HG02642 (cell line): ENCODE measurements around the gene PHLDB2.

Source experiments
- ATAC-seq: cut with Tn5 transposase; IDR thresholded peaks from one replicate; pipeline ENCODE4 v1.9.1; 2021; ENCODE audit warnings: mild to moderate bottlenecking; ENCODE audit not compliant: unreplicated experiment, poor library complexity

The PHLDB2 gene

DNA sequence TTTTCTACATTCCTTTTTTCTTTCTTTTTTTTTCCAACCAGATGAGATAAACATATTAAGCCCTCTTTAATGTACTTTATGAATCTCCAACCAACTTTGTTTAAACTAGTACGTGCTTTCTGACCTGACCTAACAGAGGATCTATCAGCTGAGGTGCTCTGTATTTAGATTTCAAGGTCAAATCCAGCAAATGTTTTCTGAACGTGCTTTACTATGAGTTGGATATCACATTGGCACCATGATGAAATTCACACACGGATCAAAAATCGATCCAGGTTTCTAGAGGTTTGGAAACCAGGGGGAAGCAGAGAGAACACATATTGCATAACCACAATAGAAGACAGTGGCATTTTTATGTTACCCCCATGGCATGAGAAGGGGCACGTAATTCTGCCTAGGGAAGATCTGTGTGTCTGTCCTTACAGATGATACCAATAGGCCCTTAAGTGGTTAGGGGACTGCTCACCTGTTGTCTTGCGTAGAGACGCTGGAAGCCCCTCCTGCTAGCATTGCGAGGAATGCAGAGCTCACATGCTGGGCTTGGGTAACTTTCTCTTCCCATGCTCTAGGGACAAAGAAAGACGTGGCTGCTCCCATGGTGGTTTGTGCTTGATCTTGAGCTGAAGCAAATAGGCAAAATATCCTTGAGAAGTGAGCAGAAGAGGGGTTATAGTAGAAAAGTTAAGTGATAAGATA lies 60.5 kb downstream of the PHLDB2 start:
- no peak for ATAC-seq

DNA sequence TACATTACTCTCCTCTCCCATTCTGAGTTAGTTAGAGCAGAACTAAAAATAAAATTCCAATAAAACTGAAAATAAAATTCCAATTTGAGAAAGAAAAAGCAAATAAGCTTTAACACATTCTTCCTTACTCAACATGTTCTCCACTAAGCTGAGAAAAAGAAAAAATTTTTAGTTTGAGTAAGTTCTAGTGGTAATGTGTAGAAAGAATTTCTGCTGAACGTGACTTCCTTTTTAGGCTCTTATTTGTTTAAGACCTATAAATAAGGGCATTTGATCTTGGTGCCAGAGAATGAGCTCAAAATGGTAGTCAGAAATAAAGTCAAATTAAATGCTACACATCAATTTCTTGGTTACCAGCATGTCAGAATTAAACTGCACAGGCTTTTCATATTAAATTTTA lies 62.1 kb downstream of the PHLDB2 start:
- no peak for ATAC-seq

DNA sequence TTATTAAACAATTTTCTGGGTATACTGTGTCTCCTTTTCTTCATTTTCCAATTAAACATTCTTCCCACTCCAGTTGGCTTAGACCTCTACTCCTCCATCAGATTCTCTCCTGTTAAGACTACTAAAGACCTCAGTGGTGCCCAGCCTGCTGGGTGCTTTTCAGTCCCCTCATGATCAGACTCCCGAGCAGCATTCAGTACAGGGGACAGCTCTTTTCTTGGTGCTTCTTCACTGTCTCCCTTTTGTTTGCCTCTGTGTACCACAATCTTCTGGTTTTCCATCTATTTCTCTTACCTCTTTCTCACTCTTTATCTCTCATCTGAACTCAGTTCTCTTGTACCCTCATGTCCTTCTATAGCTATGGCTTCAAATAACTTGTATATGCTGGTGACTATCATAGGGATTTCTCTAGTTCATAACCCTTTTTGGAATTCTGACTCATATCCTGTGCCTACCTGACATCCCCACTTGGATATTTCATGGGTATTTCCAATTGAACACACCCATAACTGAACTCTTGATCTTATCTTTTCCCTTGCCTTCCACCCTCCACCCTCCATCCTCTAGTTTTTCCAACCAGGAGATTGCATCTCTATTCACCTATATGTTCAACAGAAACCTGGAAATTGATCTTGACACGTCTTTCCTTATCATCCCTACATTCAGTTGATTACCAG lies 64.2 kb downstream of the PHLDB2 start:
- ATAC-seq, result no peak

DNA sequence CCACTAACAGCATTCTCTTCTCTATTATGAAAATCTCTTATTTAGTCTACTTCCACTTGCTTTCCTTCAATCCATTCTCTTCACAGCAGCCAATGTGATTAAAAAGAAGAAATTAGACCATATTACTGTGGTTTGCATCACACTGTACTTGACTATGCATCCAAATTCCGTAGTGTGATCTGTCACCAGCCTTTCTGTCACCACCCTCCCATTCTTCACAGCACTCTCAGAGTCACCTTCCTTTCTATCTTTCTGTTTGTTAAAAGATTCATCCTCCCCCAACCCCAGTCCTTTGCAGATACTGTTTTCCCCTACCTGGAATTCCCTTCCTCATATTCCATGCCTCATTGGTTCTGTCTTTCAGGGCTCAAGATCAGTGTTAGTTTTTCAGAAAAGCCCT lies 64.7 kb downstream of the PHLDB2 start:
- no peak for ATAC-seq

DNA sequence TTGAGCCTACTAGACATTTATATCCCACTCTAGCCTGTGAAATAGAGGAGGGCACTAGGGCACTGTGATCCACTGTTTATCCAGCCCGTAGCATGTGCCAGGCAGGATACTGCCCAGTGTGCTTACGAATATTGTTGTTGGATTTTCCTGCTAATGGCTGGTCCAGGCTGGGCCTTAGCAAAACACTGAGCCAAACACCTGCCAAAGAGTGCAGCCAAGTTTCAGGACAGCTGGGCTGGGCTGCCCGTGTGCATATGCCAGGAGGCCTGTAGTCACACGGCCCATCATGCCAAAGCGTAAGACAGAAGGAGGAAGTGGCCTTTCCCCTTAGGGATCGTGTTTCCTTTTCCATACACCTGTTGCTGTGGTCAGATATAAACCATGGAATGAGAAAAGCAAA lies 65.2 kb downstream of the PHLDB2 start:
- ATAC-seq, result no peak

DNA sequence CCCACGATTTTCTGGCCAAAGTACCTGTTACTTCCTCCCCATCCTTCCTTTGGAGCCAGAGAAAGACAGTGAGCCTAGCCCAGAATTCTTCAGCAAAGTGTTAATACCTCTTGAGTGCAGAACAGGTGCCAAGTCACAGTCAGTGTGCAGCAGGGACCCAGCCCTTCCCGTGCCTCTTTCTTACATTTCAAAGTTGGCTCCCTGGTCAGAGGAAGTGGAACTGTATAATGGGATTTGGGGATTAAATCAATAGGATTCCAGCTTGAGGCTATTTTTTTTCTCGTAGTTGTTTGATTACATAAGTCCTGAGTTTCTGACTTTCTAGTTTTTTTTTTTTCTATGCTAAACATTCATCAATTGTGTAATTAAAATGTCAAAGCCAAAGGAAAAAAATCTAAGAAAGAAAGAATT lies 67.2 kb downstream of the PHLDB2 start:
- ATAC-seq, result no peak

DNA sequence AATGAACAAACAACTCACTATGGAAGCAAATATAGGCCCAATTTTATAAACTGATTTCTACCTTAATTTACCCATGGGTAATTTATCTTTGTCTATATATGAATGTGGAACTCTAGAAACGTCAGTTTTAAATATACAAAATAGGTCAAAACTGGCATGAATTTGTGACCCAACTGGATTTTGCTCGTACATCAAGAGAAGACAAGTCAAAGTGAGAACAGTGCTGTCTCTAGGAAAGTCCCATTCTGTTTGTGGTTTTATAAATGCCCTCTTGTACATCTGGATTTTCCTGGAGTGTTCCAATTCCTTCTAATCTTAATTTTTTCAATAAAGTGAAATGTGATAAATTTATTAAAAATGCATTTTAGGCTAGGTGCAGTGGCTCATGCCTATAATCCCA lies 69.5 kb downstream of the PHLDB2 start:
- ATAC-seq, result no peak

DNA sequence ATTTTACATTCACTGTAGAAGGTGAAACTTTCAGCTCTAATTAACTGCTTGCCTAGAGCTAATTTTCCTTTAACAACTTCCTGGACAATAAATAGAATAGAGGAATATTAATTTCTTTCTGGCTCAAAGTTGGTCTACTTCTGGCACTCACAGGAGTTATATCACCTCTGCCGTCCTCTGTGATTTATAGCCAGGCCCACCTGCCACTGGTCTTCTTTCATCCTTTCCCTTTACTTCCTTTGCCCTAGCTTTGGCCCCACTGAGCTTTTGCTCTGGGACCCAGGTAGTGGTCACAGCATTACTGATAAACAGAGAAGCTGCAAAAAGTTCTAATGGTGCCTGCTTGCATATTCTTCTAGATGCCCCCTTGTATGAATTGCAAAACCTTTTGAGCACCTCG lies 70.4 kb downstream of the PHLDB2 start:
- ATAC-seq, result no peak

DNA sequence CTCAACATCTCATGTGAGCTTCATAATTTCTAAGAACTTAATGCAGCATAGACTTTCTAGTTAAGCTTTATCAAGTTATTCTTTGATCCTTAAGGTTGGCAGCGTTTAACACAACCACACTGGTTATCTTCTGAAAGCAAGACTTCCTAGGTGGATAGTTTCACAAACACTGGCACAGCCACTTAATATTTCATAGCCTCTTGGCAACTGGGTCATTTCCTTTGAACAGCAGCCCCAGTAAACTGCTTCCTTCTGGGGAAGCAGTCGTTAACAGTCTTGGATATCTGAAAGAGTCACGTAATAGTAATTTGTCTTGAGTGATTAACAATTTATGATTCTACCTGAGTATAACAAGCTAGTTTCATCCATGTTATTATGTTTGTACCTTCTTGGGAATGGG lies 73.9 kb downstream of the PHLDB2 start:
- ATAC-seq, result no peak

DNA sequence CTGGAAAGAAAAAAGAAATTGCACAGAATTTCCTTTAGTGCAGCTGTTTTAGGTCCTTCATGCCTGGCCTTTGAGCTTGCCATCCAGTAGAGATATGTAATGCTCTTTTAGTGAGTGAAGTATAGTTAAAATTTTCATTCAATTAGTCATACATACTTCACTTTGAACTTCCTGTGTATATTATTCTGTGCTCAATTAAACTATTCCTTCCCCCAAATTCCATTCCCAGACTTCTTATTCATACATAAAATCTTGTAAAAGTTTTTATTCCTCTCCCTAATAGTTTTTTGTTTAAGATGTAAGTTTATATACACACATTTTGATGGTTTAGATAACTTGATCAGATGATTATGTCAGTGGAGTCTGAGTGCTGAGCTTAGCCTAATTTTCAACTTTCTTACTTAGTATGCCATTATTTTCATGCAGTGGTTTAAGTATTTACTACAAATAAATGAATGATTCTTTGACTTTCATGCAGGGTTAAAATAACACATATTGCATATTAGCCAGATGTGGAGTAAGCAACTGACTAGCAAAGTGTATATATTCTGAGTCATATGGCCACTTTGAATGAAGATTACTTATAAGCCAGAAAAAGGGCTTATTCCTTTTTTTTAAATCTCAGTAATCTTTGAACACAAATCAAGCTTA lies 77.3 kb downstream of the PHLDB2 start:
- ATAC-seq, result no peak

DNA sequence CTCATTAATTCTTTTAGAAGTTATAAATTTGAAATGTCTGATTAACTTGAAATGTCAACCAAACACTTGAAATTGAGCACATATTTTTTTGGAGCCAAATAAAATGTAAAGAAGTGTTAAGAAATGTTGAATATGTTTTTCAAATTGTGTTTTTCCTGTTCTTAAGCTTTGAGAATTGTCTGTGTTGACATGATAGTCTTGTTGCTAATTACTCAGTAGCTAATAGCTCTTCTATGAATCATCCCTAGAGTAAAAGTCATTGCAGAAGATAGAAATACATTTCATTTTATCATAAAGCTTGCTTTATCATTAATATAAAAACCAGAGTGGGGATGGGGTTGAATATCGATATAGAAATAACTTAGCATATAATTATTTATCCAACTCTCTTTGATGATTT lies 77.9 kb downstream of the PHLDB2 start:
- ATAC-seq, result no peak

DNA sequence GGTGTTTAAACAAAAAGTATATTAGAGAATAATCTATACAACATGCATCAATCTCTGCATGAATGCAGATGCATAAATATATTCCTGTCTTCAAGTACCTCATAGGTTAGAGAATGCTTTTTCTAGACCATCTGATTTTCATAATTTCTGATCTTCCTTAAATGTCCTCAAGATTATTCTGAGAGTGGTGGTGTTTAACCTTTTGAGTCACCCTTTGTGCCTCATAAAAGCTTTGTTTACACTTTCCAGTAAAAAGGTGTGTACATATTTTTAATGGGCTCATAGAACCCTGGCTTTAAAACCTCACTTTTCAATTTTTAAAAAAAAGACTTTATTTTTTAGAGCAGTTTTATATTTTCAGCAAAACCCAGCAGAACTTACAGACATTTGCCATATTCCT lies 78.8 kb downstream of the PHLDB2 start:
- no peak for ATAC-seq

DNA sequence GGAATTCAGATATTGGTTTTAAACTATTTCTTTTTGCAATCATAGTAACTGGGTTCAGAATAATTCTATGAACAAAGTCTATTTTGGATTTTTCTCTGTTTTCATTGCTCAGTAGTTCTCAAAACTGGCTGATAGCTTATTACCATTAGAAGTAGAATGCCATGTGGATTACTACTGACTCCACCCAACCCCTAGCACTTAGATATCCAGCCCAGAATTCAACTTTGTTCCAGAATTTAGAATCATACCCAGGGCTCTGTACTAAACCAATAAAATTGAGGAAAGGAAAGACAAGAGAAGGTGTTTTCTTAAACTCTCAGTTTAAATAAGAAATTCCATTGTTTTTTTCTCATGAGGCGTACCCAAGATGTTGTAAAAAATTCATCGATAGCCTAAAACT lies 80.8 kb downstream of the PHLDB2 start:
- no peak for ATAC-seq

DNA sequence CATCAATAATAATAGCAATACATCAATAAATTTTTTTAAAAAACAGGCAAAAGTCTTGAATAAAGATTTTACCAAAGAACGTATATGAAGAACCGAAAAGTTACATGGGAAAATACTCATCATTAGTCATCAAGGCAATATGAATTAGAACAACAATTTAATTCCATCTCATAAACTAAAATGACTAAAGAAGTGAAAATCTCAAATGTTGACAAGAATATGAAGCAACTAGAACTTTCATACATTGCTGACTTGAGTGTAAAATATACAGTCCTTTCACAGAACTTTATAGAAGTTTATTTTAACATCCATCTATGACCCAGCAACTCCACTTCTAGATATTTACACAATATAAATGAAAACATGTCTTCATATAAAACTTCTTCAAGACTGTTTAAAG lies 84.5 kb downstream of the PHLDB2 start:
- ATAC-seq, result no peak

DNA sequence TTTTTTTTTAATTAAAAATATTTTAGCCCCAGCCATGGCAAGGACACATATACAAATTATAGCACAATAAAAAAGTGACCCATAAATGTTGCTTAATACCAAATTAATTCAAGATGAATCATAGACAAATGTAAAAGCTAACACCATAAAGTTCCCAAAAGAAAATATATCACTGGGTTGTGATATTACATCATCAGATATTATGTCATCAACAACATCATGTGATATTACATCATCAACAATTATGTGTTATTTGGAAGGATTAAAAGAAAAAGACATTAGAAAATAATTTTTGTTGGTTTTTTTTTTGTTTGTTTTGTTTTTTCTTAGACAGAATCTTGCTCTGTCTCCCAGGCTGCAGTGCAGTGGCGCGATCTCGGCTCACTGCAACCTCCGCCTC lies 85.3 kb downstream of the PHLDB2 start:
- no peak for ATAC-seq

DNA sequence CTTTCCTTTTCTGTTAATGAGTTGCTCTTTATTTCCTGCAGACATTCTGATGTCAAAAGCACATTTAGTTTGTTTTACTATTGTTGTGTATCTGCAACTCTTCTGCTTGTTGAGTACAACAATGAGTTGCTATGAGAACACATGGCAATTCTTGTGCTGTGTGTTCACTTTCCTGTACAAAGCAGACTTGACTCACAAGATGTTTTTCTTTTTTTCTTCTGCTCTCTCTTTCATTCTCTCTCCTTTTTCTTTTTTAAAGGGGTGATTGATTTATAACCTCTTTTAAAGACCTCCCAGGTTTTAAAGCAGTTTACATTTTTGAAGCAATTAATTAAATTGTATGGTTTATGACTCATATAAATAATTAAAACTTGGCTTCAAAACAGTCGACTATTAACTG lies 88.2 kb downstream of the PHLDB2 start:
- no peak for ATAC-seq

DNA sequence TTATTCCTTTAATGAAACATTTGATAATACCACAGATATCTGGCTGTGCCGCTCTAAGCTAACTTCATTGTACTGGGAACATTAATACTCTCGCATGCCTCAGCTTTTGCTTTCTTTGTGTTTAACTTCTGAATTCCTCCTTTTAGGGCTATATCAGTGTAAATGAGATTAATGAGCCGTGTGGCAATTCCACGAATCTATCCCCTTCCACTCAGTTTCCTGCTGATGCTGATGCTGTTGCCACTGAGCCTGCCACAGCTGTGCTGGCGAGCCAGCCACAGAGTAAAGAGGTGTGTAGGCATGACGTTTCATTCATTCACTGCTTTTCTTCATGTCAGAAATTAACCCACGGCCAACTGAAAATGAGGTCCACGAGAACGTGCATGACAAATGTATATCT lies 89.7 kb downstream of the PHLDB2 start:
- ATAC-seq, result no peak

DNA sequence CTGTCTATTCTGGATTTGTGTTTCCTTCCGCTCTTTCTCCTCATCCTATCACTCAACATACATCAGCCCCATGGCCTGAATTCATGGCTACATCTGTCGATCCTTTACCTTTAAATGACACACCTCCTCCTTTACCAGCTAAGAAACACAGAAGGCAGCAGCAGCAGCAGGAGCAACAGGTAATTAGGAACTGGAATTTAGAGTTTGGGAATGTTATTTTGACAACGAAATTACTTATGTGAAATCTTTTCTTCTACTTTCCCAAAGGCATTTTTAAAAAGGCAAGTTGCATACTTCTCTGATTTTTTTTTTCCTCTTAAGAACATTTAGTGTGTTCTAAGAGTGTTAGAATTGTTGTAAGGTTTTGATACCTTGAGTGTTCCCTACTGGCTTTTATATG lies 90.6 kb downstream of the PHLDB2 start:
- ATAC-seq, result no peak

DNA sequence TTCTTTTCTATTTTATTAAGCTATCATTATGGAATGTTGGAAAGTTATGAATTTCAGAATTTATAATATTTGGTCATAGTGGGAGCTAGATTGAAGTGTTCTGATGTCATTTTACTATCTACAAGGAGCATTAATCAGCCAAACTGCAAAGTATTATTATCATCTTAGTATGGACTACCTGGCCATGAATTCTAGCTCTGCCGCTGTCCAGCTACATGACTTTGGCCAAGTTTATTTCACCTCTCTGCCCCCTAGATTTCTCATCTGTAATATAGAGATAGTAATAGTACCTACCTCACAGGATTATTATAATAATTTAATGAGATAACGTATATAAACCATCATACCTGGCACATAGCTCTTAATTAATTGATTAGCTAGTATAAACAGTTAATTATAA lies 92.0 kb downstream of the PHLDB2 start:
- ATAC-seq, result no peak

DNA sequence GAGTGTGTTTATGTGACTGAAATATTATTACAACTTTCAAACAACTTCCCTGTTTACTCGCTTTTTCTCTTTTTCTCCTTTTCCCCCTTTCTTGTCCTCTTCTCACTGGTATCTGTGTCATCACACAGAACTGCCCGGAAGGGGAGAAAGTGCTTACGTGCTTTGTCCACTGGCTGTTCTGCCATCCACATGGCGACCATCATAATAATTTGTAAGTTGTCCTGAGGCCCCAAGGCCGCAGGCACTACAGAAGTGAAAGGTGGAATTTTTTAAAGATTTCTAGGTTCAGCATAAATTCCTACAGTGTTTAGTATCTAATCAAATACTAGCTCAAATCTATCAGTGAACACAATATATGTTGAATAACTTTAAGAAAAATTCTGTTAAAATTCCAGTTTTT lies 93.0 kb downstream of the PHLDB2 start:
- no peak for ATAC-seq

DNA sequence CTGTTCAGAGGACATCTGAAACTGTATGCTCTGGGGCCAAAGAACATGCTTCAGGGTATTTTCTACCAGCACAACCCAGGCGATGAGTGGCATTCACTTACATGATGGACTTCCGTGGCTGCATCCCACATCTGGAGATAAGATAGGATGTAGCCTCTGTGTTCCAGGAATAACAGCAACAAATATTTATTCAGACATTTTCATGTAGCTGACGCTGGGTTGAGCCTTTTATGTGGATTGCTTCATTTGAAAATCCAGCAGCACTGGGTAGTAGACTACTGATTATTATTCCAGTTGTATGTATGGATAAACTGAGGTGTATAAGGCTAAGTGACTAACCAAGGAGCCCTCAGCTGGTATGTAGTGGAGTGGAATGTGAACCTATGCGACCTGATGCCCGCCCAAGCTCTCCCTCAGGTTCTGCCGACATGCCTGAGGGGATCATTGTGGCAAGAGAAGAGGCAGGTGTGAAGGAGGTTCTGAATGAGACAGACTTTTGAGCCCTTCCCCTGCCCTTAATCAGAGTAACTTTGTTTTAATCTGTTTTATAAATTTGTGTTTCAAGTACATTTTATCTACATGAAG lies 93.9 kb downstream of the PHLDB2 start:
- no peak for ATAC-seq
